Activated T-helper 1 cell treated with anti-CD3 and anti-CD28 coated beads, Interleukin-12 subunit alpha, Interleukin-12 subunit beta, Interleukin-2, Interleukin-4 antibody, amounts not matched to agents 30 ng/mL and 10 ng/mL and 1 ng/mL, durations not matched to agents 14 hours and 24 hours and 36 hours (primary cell): ENCODE results near the gene MCMBP. TPM values are rescaled to one million over a fixed set of nuclear protein-coding genes. Genes with fewer than 3 reads are reported as not detected.
"Not testable (repeated sequence)": the region's sequence is repeated elsewhere in the genome, so short reads cannot be mapped to it uniquely, and the experiment has no call there.

Experiments used
- DNase-seq: peaks from one replicate; pipeline ENCODE4 v3.0.0; 2021; ENCODE audit warnings: low spot score
- H3K27ac Mint-ChIP-seq: one replicate; pipeline ENCODE4 v1.8.0; 2021; ENCODE audit warnings: mild to moderate bottlenecking, mixed read lengths
- H3K27me3 Mint-ChIP-seq: one replicate; pipeline ENCODE4 v1.8.0; 2022; ENCODE audit warnings: mild to moderate bottlenecking, moderate library complexity, mixed read lengths; ENCODE audit not compliant: insufficient read depth
- H3K36me3 Mint-ChIP-seq: one replicate; pipeline ENCODE4 v1.8.0; 2021; ENCODE audit warnings: low read depth, mixed read lengths
- H3K4me1 Mint-ChIP-seq: one replicate; pipeline ENCODE4 v1.8.0; 2021; ENCODE audit warnings: low read depth, mixed read lengths
- H3K4me3 Mint-ChIP-seq: one replicate; pipeline ENCODE4 v1.8.0; 2021; ENCODE audit warnings: mild to moderate bottlenecking, moderate library complexity, mixed read lengths
- H3K9me3 Mint-ChIP-seq: one replicate; pipeline ENCODE4 v1.8.0; 2021; ENCODE audit warnings: mixed read lengths
- intact Hi-C: fragments of 100-400 bp; cut with micrococcal nuclease; formaldehyde crosslinking; loops from one replicate; pipeline ENCODE4 v1.15.1; 2024
- total RNA-seq: library from RNA; stranded (reverse); gene quantifications from 2 replicates; pipeline ENCODE4 v1.2.3, GENCODE V29; 2022

The MCMBP gene
- total RNA-seq, 1 donor from 2014 or later, result 122 TPM

- H3K27ac Mint-ChIP-seq, result no peak overlapping the region
- intact Hi-C loops, result no loop called here
- H3K4me3 Mint-ChIP-seq, result no peak overlapping the region
- DNase-seq, result no peak
- H3K36me3 Mint-ChIP-seq, result peaks cover 10% of the 10 kb centered on the region
- no peaks in the 10 kb centered on the region for H3K9me3 Mint-ChIP-seq
- H3K27me3 Mint-ChIP-seq, result no peaks in the 10 kb centered on the region
- no peaks in the 10 kb centered on the region for H3K4me1 Mint-ChIP-seq
Observed at GRCh38 chr10:119815671-119816070, 57.0 kb downstream of the MCMBP start.

- Mint-ChIP-seq H3K27me3 (no peaks in the 10 kb centered on the region), H3K27ac (no peak overlapping the region), H3K36me3 (peaks cover 7% of the 10 kb centered on the region)
Observed at GRCh38 chr10:119812684-119813083, 60.0 kb downstream of the MCMBP start.

GRCh38 chr10:119811122-119811521 lies 61.5 kb downstream of the MCMBP start:
- peaks cover 6% of the 10 kb centered on the region for H3K4me1 Mint-ChIP-seq
- H3K4me3 Mint-ChIP-seq, result no peak overlapping the region
- no peak overlapping the region for H3K27ac Mint-ChIP-seq
- intact Hi-C loops, result no loop called here
- no peaks in the 10 kb centered on the region for H3K9me3 Mint-ChIP-seq
- H3K36me3 Mint-ChIP-seq, result peaks cover 4% of the 10 kb centered on the region
- H3K27me3 Mint-ChIP-seq, result no peaks in the 10 kb centered on the region
- DNase-seq, result no peak

More at GRCh38 chr10:119812684-119813083, 60.0 kb downstream of the MCMBP start:
- DNase-seq, result no peak
- no peak overlapping the region for H3K4me3 Mint-ChIP-seq
- H3K9me3 Mint-ChIP-seq, result no peaks in the 10 kb centered on the region
- intact Hi-C loops, result no loop called here
- peaks cover 6% of the 10 kb centered on the region for H3K4me1 Mint-ChIP-seq

GRCh38 chr10:119807960-119808697 lies 64.5 kb downstream of the MCMBP start:
- intact Hi-C loops, result no loop called here
- DNase-seq, result no peak
- Mint-ChIP-seq H3K27ac (no peak overlapping the region), H3K36me3 (peaks cover 5% of the 10 kb centered on the region), H3K27me3 (no peaks in the 10 kb centered on the region), H3K9me3 (no peaks in the 10 kb centered on the region), H3K4me1 (peaks cover 6% of the 10 kb centered on the region), H3K4me3 (no peak overlapping the region)

- Mint-ChIP-seq H3K9me3 (no peaks in the 10 kb centered on the region), H3K36me3 (peaks cover 6% of the 10 kb centered on the region), H3K4me1 (peaks cover 14% of the 10 kb centered on the region), H3K27ac (no peak overlapping the region), H3K27me3 (no peaks in the 10 kb centered on the region), H3K4me3 (no peak overlapping the region)
- no peak for DNase-seq
- intact Hi-C loops, result no loop called here
Observed at GRCh38 chr10:119806334-119807130, 66.1 kb downstream of the MCMBP start.

GRCh38 chr10:119805702-119806230 lies 66.9 kb downstream of the MCMBP start:
- no peaks in the 10 kb centered on the region for H3K9me3 Mint-ChIP-seq
- intact Hi-C loops, result no loop called here
- no peak overlapping the region for H3K4me3 Mint-ChIP-seq
- peaks cover 19% of the 10 kb centered on the region for H3K4me1 Mint-ChIP-seq
- no peak for DNase-seq
- no peaks in the 10 kb centered on the region for H3K27me3 Mint-ChIP-seq
- no peak overlapping the region for H3K27ac Mint-ChIP-seq
- H3K36me3 Mint-ChIP-seq, result peaks cover 10% of the 10 kb centered on the region

GRCh38 chr10:119803264-119803663 lies 69.4 kb downstream of the MCMBP start:
- no peak for DNase-seq
- no peak overlapping the region for H3K27ac Mint-ChIP-seq
- H3K27me3 Mint-ChIP-seq, result no peaks in the 10 kb centered on the region
- peaks cover 20% of the 10 kb centered on the region for H3K4me1 Mint-ChIP-seq
- H3K36me3 Mint-ChIP-seq, result peaks cover 9% of the 10 kb centered on the region
- intact Hi-C loops, result loop anchor here (5.0 kb wide), 1 partner anchor 36 kb away; no protein-coding TSS in a partner anchor
- no peaks in the 10 kb centered on the region for H3K9me3 Mint-ChIP-seq
- H3K4me3 Mint-ChIP-seq, result no peak overlapping the region

GRCh38 chr10:119801998-119802538 lies 70.6 kb downstream of the MCMBP start:
- H3K27me3 Mint-ChIP-seq, result no peaks in the 10 kb centered on the region
- peaks cover 14% of the 10 kb centered on the region for H3K4me1 Mint-ChIP-seq
- H3K27ac Mint-ChIP-seq, result no peak overlapping the region
- no peak overlapping the region for H3K4me3 Mint-ChIP-seq
- intact Hi-C loops, result loop anchor here (5.0 kb wide), 1 partner anchor 35 kb away; no protein-coding TSS in a partner anchor
- no peaks in the 10 kb centered on the region for H3K9me3 Mint-ChIP-seq
- no peak for DNase-seq
- peaks cover 9% of the 10 kb centered on the region for H3K36me3 Mint-ChIP-seq

- no peak for DNase-seq
- Mint-ChIP-seq H3K4me1 (peaks cover 14% of the 10 kb centered on the region), H3K27ac (no peak overlapping the region), H3K27me3 (no peaks in the 10 kb centered on the region), H3K9me3 (no peaks in the 10 kb centered on the region), H3K4me3 (no peak overlapping the region), H3K36me3 (peaks cover 9% of the 10 kb centered on the region)
- intact Hi-C loops, result loop anchor here (5.0 kb wide), 1 partner anchor 34 kb away; no protein-coding TSS in a partner anchor
Observed at GRCh38 chr10:119801176-119801575, 71.5 kb downstream of the MCMBP start.

GRCh38 chr10:119796039-119796438 lies 76.6 kb downstream of the MCMBP start:
- H3K27ac Mint-ChIP-seq, result no peak overlapping the region
- no peaks in the 10 kb centered on the region for H3K9me3 Mint-ChIP-seq
- no peak overlapping the region for H3K4me3 Mint-ChIP-seq
- intact Hi-C loops, result no loop called here
- H3K36me3 Mint-ChIP-seq, result peaks cover 2% of the 10 kb centered on the region
- H3K27me3 Mint-ChIP-seq, result no peaks in the 10 kb centered on the region
- H3K4me1 Mint-ChIP-seq, result peaks cover 4% of the 10 kb centered on the region
- no peak for DNase-seq

GRCh38 chr10:119795101-119795500 lies 77.5 kb downstream of the MCMBP start:
- H3K4me1 Mint-ChIP-seq, H3K27me3 Mint-ChIP-seq, intact Hi-C loops, H3K4me3 Mint-ChIP-seq, H3K36me3 Mint-ChIP-seq, DNase-seq, H3K27ac Mint-ChIP-seq, H3K9me3 Mint-ChIP-seq: not testable (repeated sequence)

- Mint-ChIP-seq H3K36me3 (peaks cover 6% of the 10 kb centered on the region), H3K4me1 (peaks cover 14% of the 10 kb centered on the region), H3K4me3 (no peak overlapping the region), H3K27me3 (peaks cover 5% of the 10 kb centered on the region), H3K9me3 (no peaks in the 10 kb centered on the region), H3K27ac (no peak overlapping the region)
- intact Hi-C loops, result no loop called here
- DNase-seq, result no peak
Observed at GRCh38 chr10:119786117-119786769, 86.4 kb downstream of the MCMBP start.
